H1 (cell line): ENCODE data around the gene CNBD2. TPM values are rescaled to one million over a fixed set of nuclear protein-coding genes. Genes with fewer than 3 reads are reported as not detected.

Source experiments
- EGR1 ChIP-seq: IDR thresholded peaks from 2 replicates; pipeline ENCODE4 v1.6.1; 2011; ENCODE audit warnings: low read depth, low read length, borderline replicate concordance
- TAF7 ChIP-seq: optimal IDR thresholded peaks from 2 replicates; pipeline ENCODE3; 2011; ENCODE audit warnings: low read depth, mild to moderate bottlenecking, inconsistent platforms, low read length, moderate library complexity, borderline replicate concordance
- TCF12 ChIP-seq: IDR thresholded peaks from 2 replicates; pipeline ENCODE4 v1.6.1; 2011; ENCODE audit warnings: low read depth, mild to moderate bottlenecking, low read length
- YY1 ChIP-seq: IDR thresholded peaks from 2 replicates; pipeline ENCODE4 v1.6.1; 2011; ENCODE audit warnings: low read depth, mild to moderate bottlenecking, low read length
- ZNF274 ChIP-seq: IDR thresholded peaks from 2 replicates; pipeline ENCODE4 v1.7.0; 2012; ENCODE audit warnings: low read length, borderline replicate concordance; ENCODE audit errors: extremely low read depth
- polyA plus RNA-seq, 7 experiments: library from polyadenylated mRNA; depleted of rRNA in 3 of 7; stranded (reverse) in 5 of 7; unstranded in 2 of 7; fragments of >200 nt in 5 of 7; fragments of 200-250 nt in 2 of 7; gene quantifications; 1 replicate in 5 of 7; 2 replicates in 1 of 7; 4 replicates in 1 of 7; pipeline versions ENCODE4 v1.2.1 to v1.2.3, GENCODE V29; 2011 to 2013; ENCODE audit warnings: missing spikeins in 2 of 7, mixed read lengths in 2 of 7
- total RNA-seq: library from RNA; stranded (reverse); fragmentation: NEBNext Ultra II Directional; extraction: Animal tissue kit (Norgen Biotek cat#: 25700); gene quantifications from 2 replicates; pipeline ENCODE4 v1.2.1, GENCODE V29; 2021
- TF ChIP-seq, protein P1 (sequence below): fragments of 300-600 bp; sonication (generic); IDR thresholded peaks from 2 replicates; pipeline ENCODE4 v1.7.1; 2012; ENCODE audit warnings: low read length, moderate library complexity, mild to moderate bottlenecking, inconsistent platforms; ENCODE audit not compliant: insufficient replicate concordance
- TF ChIP-seq, protein P2 (sequence below): IDR thresholded peaks from 2 replicates; pipeline ENCODE4 v1.6.1; 2012; ENCODE audit warnings: low read length, inconsistent platforms

Gene CNBD2
- total and polyA plus RNA-seq, 2 of the 8 experiments (the other 6 are each of a cell fraction or from before 2014, with no cell fraction given), result 2.6 to 4.5 TPM

DNA sequence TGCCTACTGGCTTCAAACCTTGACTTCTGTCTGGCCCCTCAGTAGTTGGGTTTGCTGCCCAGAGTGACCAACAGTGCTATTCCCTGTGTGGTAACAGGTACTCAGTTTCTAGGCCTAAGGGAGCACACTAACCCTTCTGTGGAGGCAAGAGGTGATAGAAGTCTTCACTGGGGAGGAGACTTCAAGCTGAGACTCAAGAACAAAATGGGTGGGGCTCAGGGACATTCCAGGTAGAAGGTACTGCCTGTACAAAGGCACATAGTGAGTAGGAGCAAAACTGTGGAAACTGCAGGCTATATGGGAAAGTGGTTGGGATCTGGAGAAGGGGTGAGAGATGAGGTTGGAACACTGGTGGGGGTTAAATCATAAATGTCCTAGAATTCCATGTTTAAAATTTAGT lies 11.8 kb upstream of the CNBD2 start (continued):
- TF ChIP-seq, protein P1, sequence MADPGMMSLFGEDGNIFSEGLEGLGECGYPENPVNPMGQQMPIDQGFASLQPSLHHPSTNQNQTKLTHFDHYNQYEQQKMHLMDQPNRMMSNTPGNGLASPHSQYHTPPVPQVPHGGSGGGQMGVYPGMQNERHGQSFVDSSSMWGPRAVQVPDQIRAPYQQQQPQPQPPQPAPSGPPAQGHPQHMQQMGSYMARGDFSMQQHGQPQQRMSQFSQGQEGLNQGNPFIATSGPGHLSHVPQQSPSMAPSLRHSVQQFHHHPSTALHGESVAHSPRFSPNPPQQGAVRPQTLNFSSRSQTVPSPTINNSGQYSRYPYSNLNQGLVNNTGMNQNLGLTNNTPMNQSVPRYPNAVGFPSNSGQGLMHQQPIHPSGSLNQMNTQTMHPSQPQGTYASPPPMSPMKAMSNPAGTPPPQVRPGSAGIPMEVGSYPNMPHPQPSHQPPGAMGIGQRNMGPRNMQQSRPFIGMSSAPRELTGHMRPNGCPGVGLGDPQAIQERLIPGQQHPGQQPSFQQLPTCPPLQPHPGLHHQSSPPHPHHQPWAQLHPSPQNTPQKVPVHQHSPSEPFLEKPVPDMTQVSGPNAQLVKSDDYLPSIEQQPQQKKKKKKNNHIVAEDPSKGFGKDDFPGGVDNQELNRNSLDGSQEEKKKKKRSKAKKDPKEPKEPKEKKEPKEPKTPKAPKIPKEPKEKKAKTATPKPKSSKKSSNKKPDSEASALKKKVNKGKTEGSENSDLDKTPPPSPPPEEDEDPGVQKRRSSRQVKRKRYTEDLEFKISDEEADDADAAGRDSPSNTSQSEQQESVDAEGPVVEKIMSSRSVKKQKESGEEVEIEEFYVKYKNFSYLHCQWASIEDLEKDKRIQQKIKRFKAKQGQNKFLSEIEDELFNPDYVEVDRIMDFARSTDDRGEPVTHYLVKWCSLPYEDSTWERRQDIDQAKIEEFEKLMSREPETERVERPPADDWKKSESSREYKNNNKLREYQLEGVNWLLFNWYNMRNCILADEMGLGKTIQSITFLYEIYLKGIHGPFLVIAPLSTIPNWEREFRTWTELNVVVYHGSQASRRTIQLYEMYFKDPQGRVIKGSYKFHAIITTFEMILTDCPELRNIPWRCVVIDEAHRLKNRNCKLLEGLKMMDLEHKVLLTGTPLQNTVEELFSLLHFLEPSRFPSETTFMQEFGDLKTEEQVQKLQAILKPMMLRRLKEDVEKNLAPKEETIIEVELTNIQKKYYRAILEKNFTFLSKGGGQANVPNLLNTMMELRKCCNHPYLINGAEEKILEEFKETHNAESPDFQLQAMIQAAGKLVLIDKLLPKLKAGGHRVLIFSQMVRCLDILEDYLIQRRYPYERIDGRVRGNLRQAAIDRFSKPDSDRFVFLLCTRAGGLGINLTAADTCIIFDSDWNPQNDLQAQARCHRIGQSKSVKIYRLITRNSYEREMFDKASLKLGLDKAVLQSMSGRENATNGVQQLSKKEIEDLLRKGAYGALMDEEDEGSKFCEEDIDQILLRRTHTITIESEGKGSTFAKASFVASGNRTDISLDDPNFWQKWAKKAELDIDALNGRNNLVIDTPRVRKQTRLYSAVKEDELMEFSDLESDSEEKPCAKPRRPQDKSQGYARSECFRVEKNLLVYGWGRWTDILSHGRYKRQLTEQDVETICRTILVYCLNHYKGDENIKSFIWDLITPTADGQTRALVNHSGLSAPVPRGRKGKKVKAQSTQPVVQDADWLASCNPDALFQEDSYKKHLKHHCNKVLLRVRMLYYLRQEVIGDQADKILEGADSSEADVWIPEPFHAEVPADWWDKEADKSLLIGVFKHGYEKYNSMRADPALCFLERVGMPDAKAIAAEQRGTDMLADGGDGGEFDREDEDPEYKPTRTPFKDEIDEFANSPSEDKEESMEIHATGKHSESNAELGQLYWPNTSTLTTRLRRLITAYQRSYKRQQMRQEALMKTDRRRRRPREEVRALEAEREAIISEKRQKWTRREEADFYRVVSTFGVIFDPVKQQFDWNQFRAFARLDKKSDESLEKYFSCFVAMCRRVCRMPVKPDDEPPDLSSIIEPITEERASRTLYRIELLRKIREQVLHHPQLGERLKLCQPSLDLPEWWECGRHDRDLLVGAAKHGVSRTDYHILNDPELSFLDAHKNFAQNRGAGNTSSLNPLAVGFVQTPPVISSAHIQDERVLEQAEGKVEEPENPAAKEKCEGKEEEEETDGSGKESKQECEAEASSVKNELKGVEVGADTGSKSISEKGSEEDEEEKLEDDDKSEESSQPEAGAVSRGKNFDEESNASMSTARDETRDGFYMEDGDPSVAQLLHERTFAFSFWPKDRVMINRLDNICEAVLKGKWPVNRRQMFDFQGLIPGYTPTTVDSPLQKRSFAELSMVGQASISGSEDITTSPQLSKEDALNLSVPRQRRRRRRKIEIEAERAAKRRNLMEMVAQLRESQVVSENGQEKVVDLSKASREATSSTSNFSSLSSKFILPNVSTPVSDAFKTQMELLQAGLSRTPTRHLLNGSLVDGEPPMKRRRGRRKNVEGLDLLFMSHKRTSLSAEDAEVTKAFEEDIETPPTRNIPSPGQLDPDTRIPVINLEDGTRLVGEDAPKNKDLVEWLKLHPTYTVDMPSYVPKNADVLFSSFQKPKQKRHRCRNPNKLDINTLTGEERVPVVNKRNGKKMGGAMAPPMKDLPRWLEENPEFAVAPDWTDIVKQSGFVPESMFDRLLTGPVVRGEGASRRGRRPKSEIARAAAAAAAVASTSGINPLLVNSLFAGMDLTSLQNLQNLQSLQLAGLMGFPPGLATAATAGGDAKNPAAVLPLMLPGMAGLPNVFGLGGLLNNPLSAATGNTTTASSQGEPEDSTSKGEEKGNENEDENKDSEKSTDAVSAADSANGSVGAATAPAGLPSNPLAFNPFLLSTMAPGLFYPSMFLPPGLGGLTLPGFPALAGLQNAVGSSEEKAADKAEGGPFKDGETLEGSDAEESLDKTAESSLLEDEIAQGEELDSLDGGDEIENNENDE, result no peak
- TF ChIP-seq ZNF274 (no peak), TCF12 (no peak), EGR1 (no peak), TAF7 (no peak), YY1 (no peak)
- TF ChIP-seq, protein P2, sequence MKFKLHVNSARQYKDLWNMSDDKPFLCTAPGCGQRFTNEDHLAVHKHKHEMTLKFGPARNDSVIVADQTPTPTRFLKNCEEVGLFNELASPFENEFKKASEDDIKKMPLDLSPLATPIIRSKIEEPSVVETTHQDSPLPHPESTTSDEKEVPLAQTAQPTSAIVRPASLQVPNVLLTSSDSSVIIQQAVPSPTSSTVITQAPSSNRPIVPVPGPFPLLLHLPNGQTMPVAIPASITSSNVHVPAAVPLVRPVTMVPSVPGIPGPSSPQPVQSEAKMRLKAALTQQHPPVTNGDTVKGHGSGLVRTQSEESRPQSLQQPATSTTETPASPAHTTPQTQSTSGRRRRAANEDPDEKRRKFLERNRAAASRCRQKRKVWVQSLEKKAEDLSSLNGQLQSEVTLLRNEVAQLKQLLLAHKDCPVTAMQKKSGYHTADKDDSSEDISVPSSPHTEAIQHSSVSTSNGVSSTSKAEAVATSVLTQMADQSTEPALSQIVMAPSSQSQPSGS, result no peak
